ENCODE measurements around the gene RBM33.

Gene RBM33

GRCh38 chr7:155795951-155796350 lies 151.5 kb downstream of the RBM33 start:
- POLR2A ChIA-PET: no interaction called here
- H3K27me3 ChIP-seq (replicated peaks in 2 of 5; ENCODE audit: control insufficient read depth in 4 of 5, insufficient read depth in 5 of 5, low read length in 4 of 5): peaks cover 0 to 67% (median 16%) of the 10 kb centered on the region in 5 experiments
- H3K4me3 ChIP-seq (ENCODE audit: control insufficient read depth in 1 of 7, extremely low read depth in 1 of 7, insufficient read depth in 4 of 7, low read depth in 2 of 7, low read length in 6 of 7): no peak overlapping the region
- no peaks in the 10 kb centered on the region for H3K36me3 ChIP-seq (ENCODE audit: control insufficient read depth in 4 of 4, insufficient read depth in 4 of 4, low read length in 3 of 4)
- CTCF ChIA-PET: interaction anchor here (0.7 to 4.6 kb wide), 3 partner anchors 676 to 1022 kb away, joined by 3 to 15 read pairs (median 5); no protein-coding TSS in a partner anchor
- H3K27ac ChIP-seq (ENCODE audit: insufficient read depth in 1 of 2, low read depth in 1 of 2, low read length in 2 of 2, poor library complexity in 1 of 2, severe bottlenecking in 2 of 2): no peak overlapping the region
- H3K9me3 ChIP-seq (ENCODE audit: control extremely low read depth in 1 of 5, control insufficient read depth in 4 of 5, insufficient read depth in 2 of 5, low read depth in 1 of 5, low read length in 4 of 5): no peaks in the 10 kb centered on the region
- H3K4me1 ChIP-seq (ENCODE audit: control extremely low read depth in 1 of 4, control insufficient read depth in 4 of 4, insufficient read depth in 4 of 4, low read length in 3 of 4): peaks cover 4 to 21% (median 19%) of the 10 kb centered on the region in 4 experiments
- 83% methylated on average over 8 of the region's 8 CpGs for WGBS (ENCODE audit: insufficient coverage)
- no peak for DNase-seq

- no peaks in the 10 kb centered on the region for H3K9me3 ChIP-seq (ENCODE audit: control extremely low read depth in 1 of 5, control insufficient read depth in 4 of 5, insufficient read depth in 2 of 5, low read depth in 1 of 5, low read length in 4 of 5)
- H3K36me3 ChIP-seq (ENCODE audit: control insufficient read depth in 4 of 4, insufficient read depth in 4 of 4, low read length in 3 of 4): no peaks in the 10 kb centered on the region
- H3K4me3 ChIP-seq (ENCODE audit: control insufficient read depth in 1 of 7, extremely low read depth in 1 of 7, insufficient read depth in 4 of 7, low read depth in 2 of 7, low read length in 6 of 7): no peak overlapping the region
- H3K27me3 ChIP-seq (replicated peaks in 2 of 5; ENCODE audit: control insufficient read depth in 4 of 5, insufficient read depth in 5 of 5, low read length in 4 of 5): peaks cover 4 to 67% (median 21%) of the 10 kb centered on the region in 5 experiments
- H3K4me1 ChIP-seq (ENCODE audit: control extremely low read depth in 1 of 4, control insufficient read depth in 4 of 4, insufficient read depth in 4 of 4, low read length in 3 of 4): peaks cover 4 to 21% (median 19%) of the 10 kb centered on the region in 4 experiments
- no peak overlapping the region for H3K27ac ChIP-seq (ENCODE audit: insufficient read depth in 1 of 2, low read depth in 1 of 2, low read length in 2 of 2, poor library complexity in 1 of 2, severe bottlenecking in 2 of 2)
- peak in 2 of 3 donors; percentile 52 to 57 for DNase-seq
- WGBS (ENCODE audit: insufficient coverage): 42% methylated on average over 43 of the region's 60 CpGs
- POLR2A ChIA-PET: no interaction called here
- CTCF ChIA-PET: interaction anchor here (0.7 to 4.6 kb wide), 4 partner anchors 676 to 1022 kb away, joined by 3 to 15 read pairs (median 8); no protein-coding TSS in a partner anchor
Observed at GRCh38 chr7:155796381-155797261, 152.2 kb downstream of the RBM33 start.

- 81% methylated on average over 34 of the region's 38 CpGs for WGBS (ENCODE audit: insufficient coverage)
- POLR2A ChIA-PET: no interaction called here
- Histone ChIP-seq H3K9me3 (ENCODE audit: control extremely low read depth in 1 of 5, control insufficient read depth in 4 of 5, insufficient read depth in 2 of 5, low read depth in 1 of 5, low read length in 4 of 5) (no peaks in the 10 kb centered on the region), H3K36me3 (ENCODE audit: control insufficient read depth in 4 of 4, insufficient read depth in 4 of 4, low read length in 3 of 4) (no peaks in the 10 kb centered on the region), H3K4me3 (ENCODE audit: control insufficient read depth in 1 of 7, extremely low read depth in 1 of 7, insufficient read depth in 4 of 7, low read depth in 2 of 7, low read length in 6 of 7) (no peak overlapping the region), H3K4me1 (ENCODE audit: control extremely low read depth in 1 of 4, control insufficient read depth in 4 of 4, insufficient read depth in 4 of 4, low read length in 3 of 4) (peaks cover 4 to 21% (median 19%) of the 10 kb centered on the region in 4 experiments), H3K27ac (ENCODE audit: insufficient read depth in 1 of 2, low read depth in 1 of 2, low read length in 2 of 2, poor library complexity in 1 of 2, severe bottlenecking in 2 of 2) (no peak overlapping the region), H3K27me3 (replicated peaks in 2 of 5; ENCODE audit: control insufficient read depth in 4 of 5, insufficient read depth in 5 of 5, low read length in 4 of 5) (peaks cover 6 to 74% (median 25%) of the 10 kb centered on the region in 5 experiments)
- DNase-seq: no peak
- CTCF ChIA-PET: interaction anchor here (0.9 to 4.6 kb wide), 10 partner anchors 8 to 1028 kb away, joined by 3 to 15 read pairs (median 5); partner anchors contain the start of gene SHH
Observed at GRCh38 chr7:155797262-155798250, 153.1 kb downstream of the RBM33 start.

GRCh38 chr7:155798673-155799439 lies 154.4 kb downstream of the RBM33 start:
- peak overlapping the region in 1 of 7 experiments; percentile 11 for H3K4me3 ChIP-seq (ENCODE audit: control insufficient read depth in 1 of 7, extremely low read depth in 1 of 7, insufficient read depth in 4 of 7, low read depth in 2 of 7, low read length in 6 of 7)
- no peaks in the 10 kb centered on the region for H3K9me3 ChIP-seq (ENCODE audit: control extremely low read depth in 1 of 5, control insufficient read depth in 4 of 5, insufficient read depth in 2 of 5, low read depth in 1 of 5, low read length in 4 of 5)
- DNase-seq: peak in 2 of 3 donors; percentile 79 to 86
- H3K27ac ChIP-seq (ENCODE audit: insufficient read depth in 1 of 2, low read depth in 1 of 2, low read length in 2 of 2, poor library complexity in 1 of 2, severe bottlenecking in 2 of 2): no peak overlapping the region
- ChIA-PET CTCF (interaction anchor here (0.6 to 4.6 kb wide), 13 partner anchors 9 to 1357 kb away, joined by 3 to 15 read pairs (median 4); partner anchors contain the start of gene SHH), POLR2A (interaction anchor here (0.6 kb wide), 1 partner anchor 674 kb away, joined by 3 read pairs; no protein-coding TSS in a partner anchor)
- no peaks in the 10 kb centered on the region for H3K36me3 ChIP-seq (ENCODE audit: control insufficient read depth in 4 of 4, insufficient read depth in 4 of 4, low read length in 3 of 4)
- peaks cover 6 to 87% (median 25%) of the 10 kb centered on the region in 5 experiments for H3K27me3 ChIP-seq (replicated peaks in 2 of 5; ENCODE audit: control insufficient read depth in 4 of 5, insufficient read depth in 5 of 5, low read length in 4 of 5)
- H3K4me1 ChIP-seq (ENCODE audit: control extremely low read depth in 1 of 4, control insufficient read depth in 4 of 4, insufficient read depth in 4 of 4, low read length in 3 of 4): peaks cover 4 to 33% (median 28%) of the 10 kb centered on the region in 4 experiments
- WGBS (ENCODE audit: insufficient coverage): 22% methylated on average over 11 of the region's 13 CpGs

GRCh38 chr7:155799514-155799913 lies 155.1 kb downstream of the RBM33 start:
- Histone ChIP-seq H3K27me3 (replicated peaks in 2 of 5; ENCODE audit: control insufficient read depth in 4 of 5, insufficient read depth in 5 of 5, low read length in 4 of 5) (peaks cover 6 to 90% (median 25%) of the 10 kb centered on the region in 5 experiments), H3K4me3 (ENCODE audit: control insufficient read depth in 1 of 7, extremely low read depth in 1 of 7, insufficient read depth in 4 of 7, low read depth in 2 of 7, low read length in 6 of 7) (no peak overlapping the region), H3K9me3 (ENCODE audit: control extremely low read depth in 1 of 5, control insufficient read depth in 4 of 5, insufficient read depth in 2 of 5, low read depth in 1 of 5, low read length in 4 of 5) (no peaks in the 10 kb centered on the region), H3K4me1 (ENCODE audit: control extremely low read depth in 1 of 4, control insufficient read depth in 4 of 4, insufficient read depth in 4 of 4, low read length in 3 of 4) (peaks cover 4 to 39% (median 33%) of the 10 kb centered on the region in 4 experiments), H3K36me3 (ENCODE audit: control insufficient read depth in 4 of 4, insufficient read depth in 4 of 4, low read length in 3 of 4) (no peaks in the 10 kb centered on the region), H3K27ac (ENCODE audit: insufficient read depth in 1 of 2, low read depth in 1 of 2, low read length in 2 of 2, poor library complexity in 1 of 2, severe bottlenecking in 2 of 2) (no peak overlapping the region)
- CTCF ChIA-PET: interaction anchor here (0.6 to 4.6 kb wide), 6 partner anchors 9 to 1357 kb away, joined by 3 to 15 read pairs (median 4); no protein-coding TSS in a partner anchor
- DNase-seq: no peak
- POLR2A ChIA-PET: no interaction called here
- 64% methylated on average over 19 of the region's 19 CpGs for WGBS (ENCODE audit: insufficient coverage)

- POLR2A ChIA-PET: no interaction called here
- Histone ChIP-seq H3K27ac (ENCODE audit: insufficient read depth in 1 of 2, low read depth in 1 of 2, low read length in 2 of 2, poor library complexity in 1 of 2, severe bottlenecking in 2 of 2) (no peak overlapping the region), H3K4me1 (ENCODE audit: control extremely low read depth in 1 of 4, control insufficient read depth in 4 of 4, insufficient read depth in 4 of 4, low read length in 3 of 4) (peaks cover 4 to 46% (median 41%) of the 10 kb centered on the region in 4 experiments), H3K36me3 (ENCODE audit: control insufficient read depth in 4 of 4, insufficient read depth in 4 of 4, low read length in 3 of 4) (no peaks in the 10 kb centered on the region), H3K27me3 (replicated peaks in 2 of 5; ENCODE audit: control insufficient read depth in 4 of 5, insufficient read depth in 5 of 5, low read length in 4 of 5) (peaks cover 6 to 92% (median 25%) of the 10 kb centered on the region in 5 experiments), H3K4me3 (ENCODE audit: control insufficient read depth in 1 of 7, extremely low read depth in 1 of 7, insufficient read depth in 4 of 7, low read depth in 2 of 7, low read length in 6 of 7) (no peak overlapping the region), H3K9me3 (ENCODE audit: control extremely low read depth in 1 of 5, control insufficient read depth in 4 of 5, insufficient read depth in 2 of 5, low read depth in 1 of 5, low read length in 4 of 5) (no peaks in the 10 kb centered on the region)
- DNase-seq: no peak
- 95% methylated on average over 10 of the region's 11 CpGs for WGBS (ENCODE audit: insufficient coverage)
- CTCF ChIA-PET: interaction anchor here (0.9 kb wide), 1 partner anchor 9 kb away, joined by 3 read pairs; no protein-coding TSS in a partner anchor
Observed at GRCh38 chr7:155800301-155800700, 155.8 kb downstream of the RBM33 start.

Data from common myeloid progenitor, CD34-positive (primary cell).